HFF-Myc (cell line): ENCODE measurements around the gene CYP46A1.

ENCODE experiments used
- DNase-seq: peaks from one replicate; pipeline ENCODE4 v3.0.0-alpha.2; 2011; ENCODE audit warnings: low read depth; ENCODE audit errors: extremely low read depth
- H3K4me3 ChIP-seq: replicated peaks from 2 replicates; pipeline ENCODE4 v1.5.1; 2011; ENCODE audit warnings: low read depth, mild to moderate bottlenecking, control low read depth, low read length
- CTCF ChIP-seq: IDR thresholded peaks from 2 replicates; pipeline ENCODE4 v1.5.1; 2012; ENCODE audit warnings: mild to moderate bottlenecking, low read depth, low read length, control low read depth; ENCODE audit errors: missing control alignments

The CYP46A1 gene

DNA sequence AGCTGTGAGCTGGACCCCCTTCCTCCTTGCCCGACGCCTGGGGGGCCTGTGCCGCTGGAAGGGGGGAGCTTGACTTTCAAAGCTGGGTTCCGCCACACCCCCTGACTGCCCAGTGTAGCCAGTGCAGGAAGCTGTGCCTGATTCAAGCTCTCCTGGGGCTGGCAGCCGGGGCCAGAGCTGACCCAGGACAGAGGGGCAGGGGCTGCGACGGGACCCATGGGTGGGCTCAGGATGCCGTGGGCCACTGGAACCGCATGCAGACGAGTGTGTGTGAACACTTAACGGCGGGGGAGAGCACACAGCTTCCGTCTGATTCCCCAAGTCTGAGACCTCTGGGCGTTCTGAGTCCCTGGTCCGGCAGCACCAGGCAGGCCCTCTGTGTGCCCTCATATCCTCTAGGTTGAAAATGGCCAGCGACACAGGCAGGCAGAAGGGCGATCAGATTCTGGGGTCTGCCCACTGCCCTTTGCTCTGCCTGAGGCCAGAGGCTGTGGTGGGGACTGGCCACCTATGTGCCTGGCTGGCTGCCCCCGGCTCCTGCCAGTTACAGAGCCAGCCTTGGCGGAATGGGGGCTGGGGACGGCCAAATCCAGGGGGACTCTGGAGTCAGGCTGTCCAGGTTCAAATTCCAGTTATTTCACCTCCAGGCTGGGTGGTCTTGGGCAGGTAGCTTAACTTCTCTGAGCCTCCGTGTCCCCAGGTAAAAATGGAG, 54.0 kb downstream of the CYP46A1 start:
- DNase-seq, result no peak
- H3K4me3 ChIP-seq, result no peak overlapping the region
- TF ChIP-seq CTCF, result no peak

- DNase-seq, result no peak
- H3K4me3 ChIP-seq, result no peak overlapping the region
- TF ChIP-seq CTCF, result no peak
Measured at GRCh38 chr14:99740411-99740810, 56.3 kb downstream of the CYP46A1 start.

DNA sequence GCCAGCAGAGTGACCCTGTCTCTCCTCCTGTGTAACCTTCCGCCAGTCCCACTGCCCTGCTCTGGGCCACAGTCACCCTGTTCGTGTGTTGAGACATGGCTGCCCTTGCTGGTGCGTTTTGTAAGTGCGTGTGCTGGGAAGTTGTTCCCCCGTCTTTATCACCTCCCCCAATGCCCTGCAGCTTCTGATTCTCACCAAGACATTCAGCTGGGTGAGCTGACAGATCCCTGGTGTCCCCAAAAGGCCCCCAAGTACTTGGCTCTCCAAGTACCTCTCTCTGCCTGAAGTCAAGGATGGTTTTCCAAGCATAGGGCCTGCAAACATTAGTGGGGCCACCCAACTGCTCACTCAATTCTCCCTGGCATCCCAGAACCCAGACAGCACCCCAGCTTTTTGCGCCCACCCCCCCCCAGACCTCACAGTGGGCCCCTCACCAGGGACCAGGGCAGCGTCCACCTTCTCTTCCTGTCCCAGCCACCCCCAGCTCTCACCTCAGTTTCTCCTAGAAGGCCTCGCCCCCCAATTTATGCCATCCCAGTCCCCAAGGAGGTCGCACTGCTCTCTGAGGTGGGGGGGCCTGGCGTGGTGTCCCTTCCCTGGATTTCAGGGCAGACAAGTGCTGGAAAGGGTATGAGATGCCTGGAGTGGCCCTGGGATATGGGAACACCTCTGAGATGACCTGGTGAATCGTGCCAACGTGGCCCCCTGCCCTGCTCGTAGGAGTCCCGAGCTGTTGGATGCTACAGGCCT, 57.3 kb downstream of the CYP46A1 start:
- no peak for TF ChIP-seq CTCF
- no peak overlapping the region for H3K4me3 ChIP-seq
- no peak for DNase-seq

GRCh38 chr14:99742074-99742473, 58.0 kb downstream of the CYP46A1 start:
- no peak for DNase-seq
- TF ChIP-seq CTCF, result no peak
- no peak overlapping the region for H3K4me3 ChIP-seq

- H3K4me3 ChIP-seq, result no peak overlapping the region
- DNase-seq, result no peak
Measured at GRCh38 chr14:99742509-99743487, 58.7 kb downstream of the CYP46A1 start.

More at GRCh38 chr14:99742509-99743487, 58.7 kb downstream of the CYP46A1 start:
- TF ChIP-seq CTCF, result no peak
